ENCODE results near the gene OR2D3. TPM values are rescaled to one million over a fixed set of nuclear protein-coding genes. Genes with fewer than 3 reads are reported as not detected.

Gene OR2D3
- total and polyA plus RNA-seq, 2 of the 13 experiments (the other 11 are each of a cell fraction or from before 2014, with no cell fraction given) = not detected

GRCh38 chr11:6875761-6876160 is 45.0 kb upstream of the OR2D3 start:
- FAIRE-seq (no peak), DNase-seq (ENCODE audit: low spot score) (no peak), ATAC-seq (no peak)
- CTCF ChIA-PET (ENCODE audit: low intra/inter-chr PET ratio, low total read pairs) = no interaction called here
- BruUV-seq (replicated peaks) = no TSS peak
- Histone ChIP-seq H3K36me3 (replicated peaks in 1 of 2; ENCODE audit: control insufficient read depth in 1 of 2, insufficient read depth in 2 of 2, low read length in 2 of 2) (no peaks in the 10 kb centered on the region), H3K4me1 (ENCODE audit: insufficient read depth, low read length) (no peaks in the 10 kb centered on the region), H3K4me3 (replicated peaks in 1 of 3; ENCODE audit: insufficient read depth in 1 of 3, low read depth in 2 of 3, low read length in 3 of 3) (no peak overlapping the region), H3K27ac (ENCODE audit: extremely low read length, insufficient read depth, low read length) (no peak overlapping the region), H2AFZ (ENCODE audit: low read length) (no peak overlapping the region), H3K9me3 (ENCODE audit: low read length) (no peaks in the 10 kb centered on the region), H4K20me1 (ENCODE audit: insufficient read depth, low read length) (no peaks in the 10 kb centered on the region), H3K79me2 (ENCODE audit: insufficient read depth, low read length) (no peaks in the 10 kb centered on the region), H3K4me2 (ENCODE audit: low read depth, low read length) (no peak overlapping the region), H3K27me3 (ENCODE audit: control insufficient read depth in 1 of 2, insufficient read depth in 2 of 2, low read length in 2 of 2) (no peaks in the 10 kb centered on the region), H3K9ac (ENCODE audit: insufficient read depth, low read depth, low read length) (no peak overlapping the region)
- 0% methylated on average over 2 of the region's 2 CpGs for WGBS (ENCODE audit: low lambda C conversion rate)
- in situ Hi-C loops (cut with HindIII; ENCODE audit: extremely low pct_ligation_motif_present, low pct_unique_long_range_greater_than_20kb) = no loop called here
- TF ChIP-seq FOXA1 (IDR thresholded peaks at IDR 0.05) (no peak), FOXA1 (CRISPR knock-in tag; IDR thresholded peaks at IDR 0.05) (no peak), RFX5 (IDR thresholded peaks at IDR 0.05; ENCODE audit: low read depth, low read length) (no peak), RCOR2 (CRISPR knock-in tag; IDR thresholded peaks at IDR 0.05) (no peak), ZNF510 (CRISPR knock-in tag; IDR thresholded peaks at IDR 0.05; ENCODE audit: low read depth) (no peak), PHF5A (CRISPR knock-in tag; IDR thresholded peaks at IDR 0.05; ENCODE audit: low read depth, unreplicated experiment) (no peak), ELF1 (CRISPR knock-in tag; IDR thresholded peaks at IDR 0.05) (no peak), MEF2D (CRISPR knock-in tag; IDR thresholded peaks at IDR 0.05) (no peak), ZNF263 (CRISPR knock-in tag; IDR thresholded peaks at IDR 0.05) (no peak), ZBTB3 (CRISPR knock-in tag; IDR thresholded peaks at IDR 0.05; ENCODE audit: borderline replicate concordance, low read depth) (no peak), YY1 (IDR thresholded peaks at IDR 0.05; ENCODE audit: insufficient read depth, insufficient replicate concordance, low read depth, low read length) (no peak)
- intact Hi-C loops (cut with micrococcal nuclease; ENCODE audit: unreplicated experiment) = no loop called here
- POLR2A ChIA-PET = no interaction called here

- no peaks in the 10 kb centered on the region for H4K20me1 ChIP-seq (ENCODE audit: insufficient read depth, low read length)
- WGBS (ENCODE audit: low lambda C conversion rate) = 0% methylated on average over 1 of the region's 1 CpG
- in situ Hi-C loops (cut with HindIII; ENCODE audit: extremely low pct_ligation_motif_present, low pct_unique_long_range_greater_than_20kb) = no loop called here
- CTCF ChIA-PET (ENCODE audit: low intra/inter-chr PET ratio, low total read pairs) = no interaction called here
- no peak for TF ChIP-seq CCAR2 (optimal IDR thresholded peaks at IDR 0.05; ENCODE audit: low read depth, low read length)
- no peak within 1 kb of the TSS for H3K27ac ChIP-seq (ENCODE audit: extremely low read length, insufficient read depth, low read length)
- ATAC-seq = no peak
- no peak for FAIRE-seq
- no peak within 1 kb of the TSS for H3K4me3 ChIP-seq (replicated peaks in 1 of 3; ENCODE audit: insufficient read depth in 1 of 3, low read depth in 2 of 3, low read length in 3 of 3)
- intact Hi-C loops (cut with micrococcal nuclease; ENCODE audit: unreplicated experiment) = no loop called here
- H3K9me3 ChIP-seq (ENCODE audit: low read length) = no peaks in the 10 kb centered on the region
- no peaks in the 10 kb centered on the region for H3K79me2 ChIP-seq (ENCODE audit: insufficient read depth, low read length)
- no peaks in the 10 kb centered on the region for H3K27me3 ChIP-seq (ENCODE audit: control insufficient read depth in 1 of 2, insufficient read depth in 2 of 2, low read length in 2 of 2)
- H3K36me3 ChIP-seq (replicated peaks in 1 of 2; ENCODE audit: control insufficient read depth in 1 of 2, insufficient read depth in 2 of 2, low read length in 2 of 2) = no peaks in the 10 kb centered on the region
- H3K9ac ChIP-seq (ENCODE audit: insufficient read depth, low read depth, low read length) = no peak within 1 kb of the TSS
- POLR2A ChIA-PET = no interaction called here
- no TSS peak for BruUV-seq (replicated peaks)
- no peaks in the 10 kb centered on the region for H3K4me1 ChIP-seq (ENCODE audit: insufficient read depth, low read length)
- no peak within 1 kb of the TSS for H2AFZ ChIP-seq (ENCODE audit: low read length)
- no peak for DNase-seq (ENCODE audit: low spot score)
- H3K4me2 ChIP-seq (ENCODE audit: low read depth, low read length) = no peak within 1 kb of the TSS
Observed at GRCh38 chr11:6876325-6876724, 44.5 kb upstream of the OR2D3 start, which contains the start of gene OR10A4. OR10A4 (plus strand) TSS chr11:6876625; CDS start chr11:6876648, 23 bp downstream.
